Epithelial cell of proximal tubule (primary cell): ENCODE results near the gene PREX1. TPM values are rescaled to one million over a fixed set of nuclear protein-coding genes. Genes with fewer than 3 reads are reported as not detected.

Experiments
- DNase-seq: peaks from one replicate; pipeline ENCODE4 v3.0.0-alpha.2; 2011; ENCODE audit warnings: low read depth
- H3K4me3 ChIP-seq: 2 replicates; pipeline ENCODE4 v1.5.1; 2011; ENCODE audit warnings: low read depth, mild to moderate bottlenecking, low read length
- total RNA-seq: library from RNA; depleted of rRNA; stranded (reverse); fragments of >200 nt; gene quantifications from 2 replicates; pipeline ENCODE4 v1.2.3, GENCODE V29; 2015
- TF ChIP-seq, protein P1 (sequence below): conservative IDR thresholded peaks from 2 replicates; pipeline ENCODE4 v1.5.1; 2012; ENCODE audit warnings: low read depth, mild to moderate bottlenecking, low read length

PREX1 gene
- total RNA-seq, 1 donor from 2014 or later = 4.7 TPM

DNA sequence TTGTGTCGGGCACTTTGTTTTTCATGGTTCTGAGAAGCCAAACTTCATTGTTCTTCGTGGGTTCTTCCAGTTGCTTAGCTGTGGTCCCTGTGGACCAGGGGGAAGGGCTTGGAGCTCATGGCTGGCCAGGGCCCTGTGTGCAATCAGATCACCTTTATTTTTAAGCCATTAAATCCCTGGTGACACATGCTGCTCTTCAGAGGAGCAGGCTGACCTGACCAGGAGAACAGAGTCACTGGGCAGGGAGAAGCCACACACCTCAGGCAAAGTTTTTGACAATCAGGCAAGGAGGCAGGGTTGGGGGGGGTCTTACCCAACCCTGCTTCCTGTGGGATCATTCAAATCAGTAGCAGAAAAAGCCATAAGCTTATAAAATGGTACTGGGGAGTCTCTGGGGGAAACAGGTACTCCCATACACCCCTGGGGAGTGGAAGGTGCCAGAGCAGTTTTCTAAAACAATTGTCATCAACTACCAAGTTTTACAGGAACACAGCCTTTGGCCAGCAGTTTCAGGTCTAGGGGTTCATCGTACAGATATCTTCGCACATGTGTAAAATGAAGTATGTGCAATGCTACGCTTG is 37.0 kb upstream of the PREX1 start:
- no peak overlapping the region for H3K4me3 ChIP-seq
- TF ChIP-seq, protein P1, sequence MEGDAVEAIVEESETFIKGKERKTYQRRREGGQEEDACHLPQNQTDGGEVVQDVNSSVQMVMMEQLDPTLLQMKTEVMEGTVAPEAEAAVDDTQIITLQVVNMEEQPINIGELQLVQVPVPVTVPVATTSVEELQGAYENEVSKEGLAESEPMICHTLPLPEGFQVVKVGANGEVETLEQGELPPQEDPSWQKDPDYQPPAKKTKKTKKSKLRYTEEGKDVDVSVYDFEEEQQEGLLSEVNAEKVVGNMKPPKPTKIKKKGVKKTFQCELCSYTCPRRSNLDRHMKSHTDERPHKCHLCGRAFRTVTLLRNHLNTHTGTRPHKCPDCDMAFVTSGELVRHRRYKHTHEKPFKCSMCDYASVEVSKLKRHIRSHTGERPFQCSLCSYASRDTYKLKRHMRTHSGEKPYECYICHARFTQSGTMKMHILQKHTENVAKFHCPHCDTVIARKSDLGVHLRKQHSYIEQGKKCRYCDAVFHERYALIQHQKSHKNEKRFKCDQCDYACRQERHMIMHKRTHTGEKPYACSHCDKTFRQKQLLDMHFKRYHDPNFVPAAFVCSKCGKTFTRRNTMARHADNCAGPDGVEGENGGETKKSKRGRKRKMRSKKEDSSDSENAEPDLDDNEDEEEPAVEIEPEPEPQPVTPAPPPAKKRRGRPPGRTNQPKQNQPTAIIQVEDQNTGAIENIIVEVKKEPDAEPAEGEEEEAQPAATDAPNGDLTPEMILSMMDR = no peak
- no peak for DNase-seq

DNA sequence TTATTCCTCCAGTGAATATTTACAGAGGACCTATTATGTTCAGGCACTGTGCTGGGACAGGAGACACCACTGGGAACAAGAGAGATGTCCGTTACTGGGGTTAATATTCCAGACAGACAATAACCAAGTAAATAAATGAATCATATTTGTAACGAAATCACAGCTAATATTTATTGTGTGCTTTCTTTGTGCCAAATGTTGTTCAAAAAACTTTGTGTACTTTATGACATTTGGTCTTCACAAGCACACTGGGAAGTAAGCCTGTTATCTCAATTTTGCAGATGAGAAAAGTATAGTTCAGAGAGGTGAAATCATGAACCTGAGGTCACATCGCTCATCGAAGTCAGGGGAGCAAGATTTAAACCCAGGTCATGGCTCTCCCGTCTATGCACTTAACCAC is 36.5 kb upstream of the PREX1 start:
- DNase-seq = no peak
- TF ChIP-seq, protein P1 = no peak
- no peak overlapping the region for H3K4me3 ChIP-seq

DNA sequence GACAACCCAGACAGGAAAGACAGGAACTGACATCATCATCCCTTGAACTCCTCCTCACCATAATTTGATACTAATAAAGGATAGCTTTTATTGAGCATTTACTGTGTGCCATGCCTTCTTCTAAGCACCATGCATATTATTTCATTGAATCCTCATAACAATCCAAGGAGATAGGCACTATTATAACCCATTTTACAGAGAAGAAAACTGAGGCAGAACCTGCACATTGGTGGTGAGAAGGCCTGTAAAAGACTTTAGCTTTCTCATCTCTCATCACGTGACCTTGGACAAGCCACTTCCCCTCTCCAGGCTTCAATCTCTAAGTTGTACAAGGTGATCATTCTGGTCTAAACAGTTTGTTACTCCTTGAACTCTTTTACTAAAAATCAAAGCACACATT is 34.5 kb upstream of the PREX1 start:
- TF ChIP-seq, protein P1 = no peak
- DNase-seq = no peak
- no peak overlapping the region for H3K4me3 ChIP-seq

DNA sequence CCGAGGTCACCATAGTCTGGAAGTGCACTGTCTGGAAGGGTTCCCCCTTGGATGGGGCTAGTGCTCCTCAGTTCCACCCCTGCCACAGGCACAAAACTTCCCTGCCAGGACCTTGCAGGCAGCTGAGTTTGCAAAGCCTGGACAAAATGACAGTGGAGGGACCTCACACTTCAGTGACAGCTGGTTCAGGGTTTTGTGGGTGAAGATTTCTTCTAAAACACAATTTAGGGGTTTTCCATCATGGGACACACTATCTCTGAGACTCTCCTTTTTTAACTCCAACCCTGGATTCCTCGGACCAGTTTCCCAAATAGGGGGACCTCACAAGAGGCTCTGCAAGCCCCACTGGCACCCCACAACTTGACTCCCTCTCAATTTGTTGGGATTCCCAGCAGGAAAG is 33.6 kb upstream of the PREX1 start:
- DNase-seq = no peak
- TF ChIP-seq, protein P1 = no peak
- H3K4me3 ChIP-seq = no peak overlapping the region

DNA sequence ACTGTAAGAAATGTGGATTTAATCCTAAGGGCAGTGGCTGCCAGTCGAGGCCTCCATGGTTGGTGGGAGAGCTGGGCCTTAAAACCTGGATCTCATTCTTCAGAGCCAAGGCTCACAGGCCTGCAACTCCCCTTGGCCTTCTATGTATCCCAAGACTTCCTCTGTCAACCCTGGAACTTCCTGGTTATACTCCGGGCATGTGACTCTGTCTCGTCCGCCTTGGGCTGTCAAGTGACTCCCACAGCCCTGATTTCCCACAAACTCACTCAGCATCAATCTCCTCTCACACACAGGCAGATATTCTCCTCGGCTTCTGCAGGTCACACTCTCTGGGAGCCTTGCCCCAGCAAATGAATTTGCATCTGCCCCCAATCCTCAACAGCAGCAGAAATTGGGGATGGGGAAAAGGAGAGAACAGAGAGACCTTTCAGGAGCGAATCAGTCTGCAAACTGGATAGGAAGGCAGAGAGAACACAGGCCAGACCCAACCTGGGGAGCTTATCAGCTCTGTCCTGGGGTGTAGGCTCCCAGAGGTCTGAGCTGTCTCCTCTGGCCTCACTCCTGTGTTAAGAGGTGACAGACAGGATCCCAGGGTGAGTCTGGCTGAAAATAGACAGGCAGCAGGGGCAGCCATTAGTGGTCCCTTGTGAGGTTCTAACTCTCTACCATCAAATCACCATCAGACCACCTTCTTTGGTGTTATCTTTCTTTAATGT is 30.4 kb upstream of the PREX1 start:
- DNase-seq = no peak
- TF ChIP-seq, protein P1 = no peak
- H3K4me3 ChIP-seq = no peak overlapping the region

DNA sequence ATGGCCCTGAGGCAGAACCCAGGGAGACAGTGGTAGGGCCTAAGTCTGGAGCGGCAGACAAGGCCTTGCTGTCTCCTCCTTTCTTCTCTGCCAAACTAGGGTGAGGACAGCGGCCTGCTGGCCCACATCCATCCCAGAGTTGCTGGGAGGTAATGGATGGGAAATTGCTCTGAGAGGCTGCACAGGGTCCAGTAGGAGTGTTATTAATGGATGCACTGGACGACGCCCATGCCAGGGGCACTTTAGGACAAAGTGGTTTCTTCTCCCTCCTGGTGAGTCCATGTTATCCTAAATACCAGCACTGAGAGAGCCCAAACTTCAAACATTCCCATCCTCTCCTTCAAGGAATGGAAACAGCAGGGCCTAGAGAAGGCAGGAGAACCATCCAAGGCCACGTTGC is 28.3 kb upstream of the PREX1 start:
- no peak for DNase-seq
- H3K4me3 ChIP-seq = no peak overlapping the region
- TF ChIP-seq, protein P1 = no peak

DNA sequence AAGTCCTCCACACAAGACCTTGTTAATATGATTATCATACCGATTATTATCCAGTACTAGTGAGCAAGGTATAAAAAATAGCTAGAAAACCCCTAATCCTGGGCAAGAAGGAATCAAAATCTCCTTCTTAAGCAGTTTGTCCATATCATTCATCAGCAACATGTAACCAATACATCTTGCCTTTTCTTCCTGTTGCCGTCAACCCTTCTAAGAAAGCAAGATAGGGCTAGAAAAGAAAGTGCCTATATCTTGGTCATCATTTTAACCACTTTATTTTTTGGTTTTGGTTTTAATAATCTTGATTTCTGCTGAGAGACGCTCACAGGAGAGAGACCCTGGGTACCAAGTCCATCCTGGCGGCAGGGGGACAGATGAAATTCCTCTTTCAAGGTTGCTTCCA is 27.2 kb upstream of the PREX1 start:
- TF ChIP-seq, protein P1 = no peak
- no peak overlapping the region for H3K4me3 ChIP-seq
- no peak for DNase-seq
